Epithelial cell of proximal tubule (primary cell): ENCODE data around the gene ST6GALNAC1. TPM values are rescaled to one million over a fixed set of nuclear protein-coding genes. Genes with fewer than 3 reads are reported as not detected.
A peak's percentile ranks its signal among the peaks of the same experiment; 100 is the strongest.

ENCODE experiments used
- DNase-seq: peaks from one replicate; pipeline ENCODE4 v3.0.0-alpha.2; 2011; ENCODE audit warnings: low read depth
- H3K4me3 ChIP-seq: 2 replicates; pipeline ENCODE4 v1.5.1; 2011; ENCODE audit warnings: low read depth, mild to moderate bottlenecking, low read length
- CTCF ChIP-seq: conservative IDR thresholded peaks from 2 replicates; pipeline ENCODE4 v1.5.1; 2012; ENCODE audit warnings: low read depth, mild to moderate bottlenecking, low read length
- total RNA-seq: library from RNA; depleted of rRNA; stranded (reverse); fragments of >200 nt; gene quantifications from 2 replicates; pipeline ENCODE4 v1.2.3, GENCODE V29; 2015

The ST6GALNAC1 gene
- total RNA-seq, 1 donor from 2014 or later = 0.52 TPM

DNA sequence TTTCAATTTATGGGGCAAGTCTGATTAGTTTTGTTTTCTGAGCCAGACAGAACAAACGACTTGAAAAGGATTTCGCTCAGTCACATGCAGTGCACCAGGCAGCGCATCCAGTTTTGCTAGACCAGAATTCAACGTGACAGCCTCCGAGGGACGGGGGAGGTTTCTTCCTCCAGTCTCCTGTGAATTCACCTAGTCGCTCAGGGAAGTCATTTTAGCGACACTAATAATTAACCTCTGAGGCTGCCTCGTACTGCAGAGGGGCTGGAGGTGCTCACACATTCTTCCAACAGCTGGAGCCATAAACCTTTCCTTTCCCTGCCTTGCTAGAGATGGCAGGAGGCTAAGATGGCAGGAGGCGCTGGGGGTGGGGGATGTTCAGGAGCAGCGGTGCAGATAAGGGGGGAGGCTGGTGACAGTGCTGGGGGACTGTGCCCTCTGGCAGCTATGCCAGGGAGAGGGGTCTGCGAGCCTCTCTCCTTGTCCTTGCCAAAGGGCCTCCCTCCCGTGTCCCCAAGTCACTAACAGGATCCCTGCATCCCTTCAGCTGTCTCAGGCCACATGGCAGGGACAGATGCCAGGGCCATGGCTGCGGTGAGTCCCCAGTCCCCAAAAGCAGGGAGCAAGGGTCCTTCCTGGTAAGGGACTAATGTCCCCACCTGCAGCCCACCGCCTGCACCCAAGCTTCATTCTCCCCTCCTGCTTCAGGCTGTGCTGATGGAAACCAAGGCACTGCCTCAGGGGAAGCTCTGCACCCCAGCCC lies 43.2 kb upstream of the ST6GALNAC1 start:
- DNase-seq = no peak
- no peak for TF ChIP-seq CTCF

GRCh38 chr17:76685846-76686245 lies 42.3 kb upstream of the ST6GALNAC1 start:
- H3K4me3 ChIP-seq = no peak overlapping the region
- no peak for TF ChIP-seq CTCF
- DNase-seq = no peak

More for the DNA sequence above, 43.2 kb upstream of the ST6GALNAC1 start:
- no peak overlapping the region for H3K4me3 ChIP-seq

DNA sequence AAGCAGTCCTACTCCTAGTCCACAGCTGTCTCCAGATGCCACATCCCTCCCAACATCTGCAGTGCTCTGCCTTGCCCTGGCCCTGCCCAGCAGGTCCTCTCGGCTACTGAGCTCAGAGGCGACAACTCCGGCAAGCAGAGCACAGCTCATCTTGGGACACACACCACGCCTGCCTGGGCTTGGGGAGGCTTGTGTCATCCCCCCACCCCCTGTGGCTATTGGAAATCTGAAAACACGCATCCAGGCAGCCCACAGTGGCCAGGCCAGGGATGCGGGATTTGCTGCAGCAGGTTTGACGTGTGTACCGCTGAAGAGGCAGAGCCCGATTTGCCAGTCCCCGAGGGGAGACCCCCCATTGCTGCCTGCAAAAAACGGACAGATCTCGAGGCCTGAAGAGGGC lies 41.8 kb upstream of the ST6GALNAC1 start:
- no peak for DNase-seq
- no peak overlapping the region for H3K4me3 ChIP-seq

GRCh38 chr17:76684756-76685155 lies 41.2 kb upstream of the ST6GALNAC1 start:
- DNase-seq = no peak
- H3K4me3 ChIP-seq = no peak overlapping the region
- no peak for TF ChIP-seq CTCF

More for the DNA sequence above, 41.8 kb upstream of the ST6GALNAC1 start:
- TF ChIP-seq CTCF = no peak

GRCh38 chr17:76683921-76684745 lies 40.6 kb upstream of the ST6GALNAC1 start:
- H3K4me3 ChIP-seq = no peak overlapping the region
- no peak for DNase-seq
- no peak for TF ChIP-seq CTCF

- peak; percentile 13 for TF ChIP-seq CTCF
- no peak overlapping the region for H3K4me3 ChIP-seq
- no peak for DNase-seq
Observed at GRCh38 chr17:76683011-76683755, 39.6 kb upstream of the ST6GALNAC1 start.
